HEK293T (cell line): ENCODE measurements around the gene PKP1.

Source experiments
- CTCF ChIA-PET: fragments of 350-600 bp; formaldehyde crosslinking; extraction: SDS; loops from one replicate; lab custom pipeline; 2021; ENCODE audit warnings: antibody characterized with exemption, inconsistent platforms; lab: Yijun Ruan, JAX
- POLR2A ChIA-PET: fragments of 350-600 bp; formaldehyde crosslinking; extraction: SDS; loops from one replicate; lab custom pipeline; 2020; ENCODE audit warnings: antibody characterized with exemption, inconsistent platforms; lab: Yijun Ruan, JAX
- DNase-seq: peaks from one replicate; pipeline ENCODE4 v3.0.0; 2012; ENCODE audit warnings: mixed read lengths; ENCODE audit errors: extremely low spot score
- ARNT ChIP-seq: fragments of 450-650 bp; IDR thresholded peaks from 2 replicates; pipeline ENCODE4 v1.6.1; 2017; ENCODE audit warnings: mild to moderate bottlenecking
- BHLHE40 ChIP-seq: fragments of 450-650 bp; IDR thresholded peaks from 2 replicates; pipeline ENCODE4 v1.6.1; 2016; ENCODE audit warnings: mild to moderate bottlenecking, moderate library complexity, borderline replicate concordance
- CTBP1 ChIP-seq: fragments of 450-650 bp; IDR thresholded peaks from 2 replicates; pipeline ENCODE4 v1.6.1; 2016; ENCODE audit warnings: borderline replicate concordance
- ELF4 ChIP-seq: fragments of 450-650 bp; IDR thresholded peaks from 2 replicates; pipeline ENCODE4 v1.6.1; 2017; ENCODE audit warnings: antibody characterized with exemption
- FOXA1 ChIP-seq: fragments of 450-650 bp; IDR thresholded peaks from 2 replicates; pipeline ENCODE4 v1.6.1; 2016; ENCODE audit warnings: mild to moderate bottlenecking
- FOXK2 ChIP-seq: fragments of 450-650 bp; IDR thresholded peaks from 2 replicates; pipeline ENCODE4 v1.6.1; 2016; ENCODE audit warnings: mild to moderate bottlenecking
- FOXM1 ChIP-seq: fragments of 450-650 bp; IDR thresholded peaks from 2 replicates; pipeline ENCODE4 v1.6.1; 2017; ENCODE audit warnings: mild to moderate bottlenecking, borderline replicate concordance
- HDGF ChIP-seq: fragments of 450-650 bp; IDR thresholded peaks from 2 replicates; pipeline ENCODE4 v1.6.1; 2017; ENCODE audit warnings: antibody characterized with exemption, borderline replicate concordance
- L3MBTL2 ChIP-seq: fragments of 450-650 bp; conservative IDR thresholded peaks from 2 replicates; pipeline ENCODE4 v1.6.1; 2016; ENCODE audit warnings: mild to moderate bottlenecking
- LEF1 ChIP-seq: fragments of 450-650 bp; IDR thresholded peaks from 2 replicates; pipeline ENCODE4 v1.6.1; 2017; ENCODE audit warnings: mild to moderate bottlenecking, borderline replicate concordance
- NFRKB ChIP-seq: fragments of 450-650 bp; IDR thresholded peaks from 2 replicates; pipeline ENCODE4 v1.6.1; 2016; ENCODE audit warnings: mild to moderate bottlenecking, moderate library complexity
- PKNOX1 ChIP-seq: fragments of 450-650 bp; IDR thresholded peaks from 2 replicates; pipeline ENCODE4 v1.6.1; 2016
- SP1 ChIP-seq: fragments of 450-650 bp; IDR thresholded peaks from 2 replicates; pipeline ENCODE4 v1.6.1; 2017
- SUZ12 ChIP-seq: fragments of 450-650 bp; IDR thresholded peaks from 2 replicates; pipeline ENCODE4 v1.6.1; 2016; ENCODE audit warnings: mild to moderate bottlenecking
- TARDBP ChIP-seq: fragments of 450-650 bp; IDR thresholded peaks from 2 replicates; pipeline ENCODE4 v1.6.1; 2016
- ZNF384 ChIP-seq: fragments of 450-650 bp; IDR thresholded peaks from 2 replicates; pipeline ENCODE4 v1.6.1; 2016

Gene PKP1

GRCh38 chr1:201370500-201370899, 87.2 kb downstream of the PKP1 start:
- ChIA-PET POLR2A (no interaction called here), CTCF (interaction anchor here (0.8 kb wide), 1 partner anchor 10 kb away, joined by 4 read pairs; no protein-coding TSS in a partner anchor)
- TF ChIP-seq SUZ12 (no peak), FOXM1 (no peak), ELF4 (no peak), LEF1 (no peak), SP1 (no peak), NFRKB (no peak), HDGF (no peak), PKNOX1 (no peak), L3MBTL2 (no peak), FOXA1 (no peak), CTBP1 (no peak), BHLHE40 (no peak), ZNF384 (no peak), ARNT (no peak), FOXK2 (no peak), TARDBP (no peak)
- no peak for DNase-seq

- POLR2A ChIA-PET = no interaction called here
- no peak for TF ChIP-seq HDGF
- TF ChIP-seq NFRKB = no peak
- TF ChIP-seq BHLHE40 = no peak
- no peak for TF ChIP-seq LEF1
- no peak for TF ChIP-seq SP1
- no peak for TF ChIP-seq ARNT
- no peak for TF ChIP-seq FOXM1
- TF ChIP-seq TARDBP = no peak
- CTCF ChIA-PET = interaction anchor here (0.8 kb wide), 2 partner anchors 10 to 11 kb away, joined by 4 read pairs; no protein-coding TSS in a partner anchor
- DNase-seq = no peak
Measured at GRCh38 chr1:201371276-201371675, 88.0 kb downstream of the PKP1 start.

GRCh38 chr1:201371792-201372191, 88.5 kb downstream of the PKP1 start:
- CTCF ChIA-PET = interaction anchor here (0.8 kb wide), 1 partner anchor 11 kb away, joined by 4 read pairs; no protein-coding TSS in a partner anchor

GRCh38 chr1:201374364-201374763, 91.1 kb downstream of the PKP1 start:
- DNase-seq = no peak
- POLR2A ChIA-PET = no interaction called here
- TF ChIP-seq CTBP1 (no peak), FOXM1 (no peak), BHLHE40 (no peak), ELF4 (no peak), FOXA1 (no peak), PKNOX1 (no peak), FOXK2 (no peak)
- CTCF ChIA-PET = no interaction called here

More at GRCh38 chr1:201371792-201372191, 88.5 kb downstream of the PKP1 start:
- no peak for TF ChIP-seq HDGF
- no peak for TF ChIP-seq ELF4
- no peak for TF ChIP-seq ZNF384
- TF ChIP-seq TARDBP = no peak
- no peak for TF ChIP-seq L3MBTL2
- TF ChIP-seq FOXA1 = no peak
- TF ChIP-seq NFRKB = no peak
- no peak for TF ChIP-seq SP1
- TF ChIP-seq FOXM1 = no peak
- no peak for TF ChIP-seq LEF1
- no peak for TF ChIP-seq PKNOX1
- TF ChIP-seq CTBP1 = no peak
- no peak for TF ChIP-seq SUZ12
- TF ChIP-seq ARNT = no peak
- TF ChIP-seq FOXK2 = no peak
- no peak for TF ChIP-seq BHLHE40
- no peak for DNase-seq
- POLR2A ChIA-PET = no interaction called here

GRCh38 chr1:201375169-201375568, 91.9 kb downstream of the PKP1 start:
- DNase-seq = peak; percentile 41
- TF ChIP-seq BHLHE40 (no peak), FOXM1 (no peak), L3MBTL2 (no peak), ARNT (no peak), FOXK2 (no peak), NFRKB (no peak), ZNF384 (no peak), LEF1 (no peak), SP1 (no peak), ELF4 (no peak), PKNOX1 (no peak), HDGF (no peak)
- POLR2A ChIA-PET = no interaction called here
- CTCF ChIA-PET = interaction anchor here (0.6 to 1.4 kb wide), 3 partner anchors 11 to 35 kb away, joined by 3 to 6 read pairs (median 3); no protein-coding TSS in a partner anchor
